OCI-LY3 (cell line): Measurements from ENCODE around the gene FAM174B.

ENCODE experiments used
- CTCF ChIP-seq: fragments of 200-600, 300-600 bp; sonication (generic); IDR thresholded peaks from 2 replicates; pipeline ENCODE4 v1.5.1; 2014; ENCODE audit warnings: antibody characterized with exemption, low read length, low read depth
- EZH2phosphoT487 ChIP-seq: fragments of 200-600 bp; shearing (Covaris generic); IDR thresholded peaks from 2 replicates; pipeline ENCODE4 v1.6.1; 2018; ENCODE audit warnings: antibody characterized with exemption, mixed run types, low read depth

DNA sequence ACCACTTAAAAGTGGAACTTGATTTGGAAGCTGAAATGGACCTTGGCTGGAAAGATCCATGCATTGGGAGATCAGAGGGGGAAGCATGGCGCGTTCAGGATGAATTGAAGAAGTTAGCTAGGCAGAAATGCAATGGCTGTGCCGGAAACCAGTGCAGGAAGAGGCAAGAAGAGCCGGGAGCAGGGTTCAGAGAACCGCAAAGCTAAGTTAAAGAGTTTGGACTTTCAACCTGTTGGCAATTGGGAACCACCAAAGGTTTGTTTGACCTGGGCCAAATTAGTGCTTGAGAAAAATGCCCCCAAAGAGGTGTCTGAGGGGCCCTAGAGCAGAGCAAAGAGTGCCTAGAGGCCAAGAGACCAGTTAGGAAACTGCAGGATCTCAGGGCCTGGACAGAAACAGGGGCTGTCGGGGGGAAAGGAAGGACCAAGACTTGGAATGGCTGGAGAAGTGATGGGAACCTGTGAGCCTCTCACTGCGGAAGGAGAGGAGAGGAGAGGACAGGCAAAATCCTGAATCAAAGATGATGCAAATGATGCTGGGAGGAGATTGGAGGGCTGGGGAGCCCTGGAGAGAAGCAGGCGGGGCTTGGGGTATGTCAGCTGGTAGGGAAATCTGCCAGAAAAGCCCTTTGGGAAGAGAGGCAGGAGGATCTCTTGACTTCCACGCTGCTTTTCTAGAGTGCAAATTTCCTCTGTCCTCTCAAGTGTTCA, 49.3 kb downstream of the FAM174B start:
- TF ChIP-seq CTCF = no peak
- TF ChIP-seq EZH2phosphoT487 = no peak
